GM23338 (cell line): ENCODE measurements around the gene HOXD9. TPM values are rescaled to one million over a fixed set of nuclear protein-coding genes. Genes with fewer than 3 reads are reported as not detected.

Experiments used
- ATAC-seq: fragments of 200-7000 bp; cut with Tn5 transposase; 3 replicates; pipeline ENCODE4 v1.9.1; 2020
- DNase-seq: peaks from one replicate; pipeline ENCODE4 v3.0.0-alpha.2; 2015; ENCODE audit warnings: low spot score
- H2AFZ ChIP-seq: fragments of 200-600 bp; sonication (generic); 2 replicates; pipeline ENCODE4 v1.8.0; 2016; ENCODE audit warnings: antibody characterized with exemption, mild to moderate bottlenecking, moderate library complexity
- H3F3A ChIP-seq: fragments of 200-600 bp; sonication (generic); replicated peaks from 2 replicates; pipeline ENCODE4 v1.8.0; 2017; ENCODE audit warnings: antibody characterized with exemption, mixed run types, low read depth
- H3K27ac ChIP-seq: fragments of 200-600 bp; sonication (generic); 2 replicates; pipeline ENCODE4 v1.6.1; 2016; ENCODE audit warnings: low read depth
- H3K27me3 ChIP-seq: fragments of 200-600 bp; sonication (generic); 2 replicates; pipeline ENCODE4 v1.8.0; 2016; ENCODE audit warnings: mild to moderate bottlenecking, mixed run types, moderate library complexity; ENCODE audit not compliant: insufficient read depth
- H3K36me3 ChIP-seq: fragments of 200-600 bp; sonication (generic); 2 replicates; pipeline ENCODE4 v1.8.0; 2016; ENCODE audit warnings: mild to moderate bottlenecking; ENCODE audit not compliant: insufficient read depth
- H3K4me1 ChIP-seq: fragments of 200-600 bp; sonication (generic); 2 replicates; pipeline ENCODE4 v1.8.0; 2016; ENCODE audit warnings: mild to moderate bottlenecking, moderate library complexity; ENCODE audit not compliant: insufficient read depth
- H3K4me2 ChIP-seq: fragments of 200-600 bp; sonication (generic); 2 replicates; pipeline ENCODE4 v1.7.1; 2017; ENCODE audit warnings: mixed run types
- H3K4me3 ChIP-seq: fragments of 200-600 bp; sonication (generic); 2 replicates; pipeline ENCODE4 v1.6.1; 2016; ENCODE audit warnings: mixed run types
- H3K79me2 ChIP-seq: fragments of 200-600 bp; sonication (generic); replicated peaks from 2 replicates; pipeline ENCODE4 v1.8.0; 2017; ENCODE audit warnings: mild to moderate bottlenecking; ENCODE audit not compliant: insufficient read depth
- H3K9me2 ChIP-seq: fragments of 200-600 bp; sonication (generic); 2 replicates; pipeline ENCODE4 v1.8.0; 2017; ENCODE audit not compliant: insufficient read depth
- H4K20me1 ChIP-seq: fragments of 200-600 bp; sonication (generic); replicated peaks from 2 replicates; pipeline ENCODE4 v1.8.0; 2017; ENCODE audit warnings: mild to moderate bottlenecking; ENCODE audit not compliant: insufficient read depth
- H3K27ac Mint-ChIP-seq: 2 replicates; pipeline ENCODE4 v1.8.0; 2020; ENCODE audit warnings: inconsistent platforms, mild to moderate bottlenecking, moderate library complexity, mixed read lengths
- H3K27me3 Mint-ChIP-seq: 3 replicates; pipeline ENCODE4 v1.8.0; 2022; ENCODE audit warnings: low read depth, mild to moderate bottlenecking, moderate library complexity, mixed read lengths, inconsistent platforms; ENCODE audit not compliant: insufficient read depth, poor library complexity
- H3K36me3 Mint-ChIP-seq: 3 replicates; pipeline ENCODE4 v1.8.0; 2021; ENCODE audit warnings: low read depth, mild to moderate bottlenecking, inconsistent platforms, moderate library complexity, mixed read lengths
- H3K4me1 Mint-ChIP-seq: 3 replicates; pipeline ENCODE4 v1.8.0; 2020; ENCODE audit warnings: mild to moderate bottlenecking, inconsistent platforms, mixed read lengths
- H3K4me3 Mint-ChIP-seq: 3 replicates; pipeline ENCODE4 v1.8.0; 2021; ENCODE audit warnings: moderate library complexity, mild to moderate bottlenecking, inconsistent platforms, mixed read lengths
- H3K9me3 Mint-ChIP-seq: 3 replicates; pipeline ENCODE4 v1.8.0; 2020; ENCODE audit warnings: moderate library complexity, mild to moderate bottlenecking, inconsistent platforms, mixed read lengths
- CREB1 ChIP-seq: fragments of 250-450 bp; sonication (Bioruptor Pico); IDR thresholded peaks from 2 replicates; pipeline ENCODE4 v1.5.0; 2020; ENCODE audit warnings: low read depth, mild to moderate bottlenecking, moderate library complexity
- EZH2 ChIP-seq: fragments of 200-600 bp; sonication (generic); IDR thresholded peaks from one replicate; pipeline ENCODE4 v1.8.0; 2017; ENCODE audit warnings: antibody characterized with exemption, mild to moderate bottlenecking, low read depth; ENCODE audit not compliant: unreplicated experiment
- EZH2phosphoT487 ChIP-seq: fragments of 200-600 bp; sonication (generic); IDR thresholded peaks from one replicate; pipeline ENCODE4 v1.8.1; 2018; ENCODE audit warnings: antibody characterized with exemption; ENCODE audit not compliant: unreplicated experiment
- JUNB ChIP-seq: IDR thresholded peaks from one replicate; pipeline ENCODE4 v1.6.1; 2016; ENCODE audit warnings: antibody characterized with exemption; ENCODE audit not compliant: unreplicated experiment
- NANOG ChIP-seq: IDR thresholded peaks from 2 replicates; pipeline ENCODE4 v1.6.1; 2016; ENCODE audit warnings: antibody characterized with exemption, borderline replicate concordance
- POLR2AphosphoS5 ChIP-seq: IDR thresholded peaks from 2 replicates; pipeline ENCODE4 v1.6.1; 2016; ENCODE audit warnings: antibody characterized with exemption, low read depth
- REST ChIP-seq: IDR thresholded peaks from one replicate; pipeline ENCODE4 v1.6.1; 2018; ENCODE audit warnings: antibody characterized with exemption; ENCODE audit not compliant: unreplicated experiment
- STAT1 ChIP-seq: IDR thresholded peaks from one replicate; pipeline ENCODE4 v1.6.1; 2016; ENCODE audit warnings: antibody characterized with exemption; ENCODE audit not compliant: unreplicated experiment
- ZNF114 ChIP-seq: fragments of 250-450 bp; sonication (Bioruptor Pico); IDR thresholded peaks from 2 replicates; pipeline ENCODE4 v1.5.0; 2020; ENCODE audit warnings: mild to moderate bottlenecking, moderate library complexity
- ZNF331 ChIP-seq: fragments of 250-450 bp; sonication (Bioruptor Pico); IDR thresholded peaks from 2 replicates; pipeline ENCODE4 v1.5.0; 2020; ENCODE audit warnings: low read depth, mild to moderate bottlenecking, moderate library complexity
- polyA plus RNA-seq: library from polyadenylated mRNA; unstranded; fragments of >200 nt; fragmentation: Nextera tagmentation; extraction: Ambion mirVana; gene quantifications from 2 replicates; pipeline ENCODE4 v1.2.1, GENCODE V29; 2016
- total RNA-seq: library from RNA; depleted of rRNA; stranded (reverse); fragments of >200 nt; shearing (Covaris generic); gene quantifications from 2 replicates; pipeline ENCODE4 v1.2.3, GENCODE V29; 2014
- TF ChIP-seq, protein P1 (sequence below): IDR thresholded peaks from 2 replicates; pipeline ENCODE4 v1.6.1; 2016; ENCODE audit warnings: antibody characterized with exemption
- TF ChIP-seq, protein P2 (sequence below): fragments of 250-450 bp; sonication (Bioruptor Pico); IDR thresholded peaks from 2 replicates; pipeline ENCODE4 v1.5.0; 2020; ENCODE audit warnings: mild to moderate bottlenecking, moderate library complexity
- TF ChIP-seq, protein P3 (sequence below), 2 experiments: fragments of 200-600 bp in 1 of 2; sonication (generic) in 1 of 2; conservative IDR thresholded peaks; 2 replicates each; pipeline versions ENCODE4 v1.5.1 to v1.6.1; 2016 to 2017; ENCODE audit warnings: antibody characterized with exemption in 2 of 2, low read depth in 2 of 2, mild to moderate bottlenecking in 2 of 2, moderate library complexity in 1 of 2

Gene HOXD9
- total and polyA plus RNA-seq, 2 experiments from 2014 or later: not detected

DNA sequence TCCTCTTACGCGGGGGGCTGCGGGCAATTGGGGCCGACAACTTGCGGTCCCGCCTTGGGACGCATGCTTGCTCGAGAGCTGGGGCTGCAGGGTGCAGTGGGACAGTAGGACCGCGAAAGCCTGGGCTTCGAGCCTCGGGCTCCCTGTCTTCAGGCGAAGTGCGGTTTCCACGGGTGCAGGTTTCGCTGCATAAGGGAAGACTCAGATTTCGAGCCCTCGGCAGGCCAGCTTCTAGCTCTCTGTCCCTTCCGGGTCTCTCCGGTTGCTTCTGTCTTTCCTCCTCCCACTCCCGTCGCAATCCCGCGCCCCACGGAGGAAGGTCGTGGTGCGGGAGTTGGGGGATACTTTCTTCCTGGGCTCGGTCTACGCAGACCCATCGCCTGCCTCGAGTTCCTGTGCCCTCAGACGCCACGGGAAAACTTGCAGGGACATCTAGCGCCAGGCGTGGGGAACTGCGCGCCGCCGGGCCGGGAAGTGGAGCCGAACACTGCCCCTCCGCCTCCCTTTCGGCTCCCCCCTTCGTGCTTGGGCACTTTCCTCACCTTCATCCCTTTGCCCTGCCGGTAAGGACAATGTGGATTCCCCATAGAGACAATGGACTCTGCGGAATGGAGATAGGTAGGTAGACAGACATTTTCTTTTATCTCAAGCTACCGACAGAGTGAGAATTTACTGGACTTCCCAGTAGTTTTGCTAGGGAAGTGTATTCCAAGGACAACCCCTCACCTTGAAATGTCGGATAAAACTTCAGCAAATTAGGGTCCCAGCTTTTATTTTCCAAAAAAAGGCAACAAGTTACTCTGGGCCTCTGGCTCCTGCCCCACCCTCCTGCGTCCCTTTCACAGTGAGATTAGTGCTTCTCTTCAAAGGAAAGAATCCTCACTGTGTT is 34.2 kb upstream of the HOXD9 start:
- Histone ChIP-seq H3K4me2 (peak overlapping the region; percentile 81), H3K27ac (no peak overlapping the region), H3K27me3 (peaks cover 99% of the 10 kb centered on the region), H3F3A (peaks cover 46% of the 10 kb centered on the region), H4K20me1 (peaks cover 45% of the 10 kb centered on the region), H2AFZ (no peak overlapping the region; the same call in 1 of the 2 replicates), H3K4me3 (peak overlapping the region; percentile 50), H3K4me1 (peaks cover 42% of the 10 kb centered on the region), H3K9me2 (no peaks in the 10 kb centered on the region), H3K36me3 (no peaks in the 10 kb centered on the region), H3K79me2 (no peaks in the 10 kb centered on the region)
- peaks cover 95% of the 10 kb centered on the region for H3K27me3 Mint-ChIP-seq
- no peaks in the 10 kb centered on the region for H3K36me3 Mint-ChIP-seq
- ATAC-seq (peak; percentile 44), DNase-seq (peak; percentile 88)
- TF ChIP-seq, protein P1, sequence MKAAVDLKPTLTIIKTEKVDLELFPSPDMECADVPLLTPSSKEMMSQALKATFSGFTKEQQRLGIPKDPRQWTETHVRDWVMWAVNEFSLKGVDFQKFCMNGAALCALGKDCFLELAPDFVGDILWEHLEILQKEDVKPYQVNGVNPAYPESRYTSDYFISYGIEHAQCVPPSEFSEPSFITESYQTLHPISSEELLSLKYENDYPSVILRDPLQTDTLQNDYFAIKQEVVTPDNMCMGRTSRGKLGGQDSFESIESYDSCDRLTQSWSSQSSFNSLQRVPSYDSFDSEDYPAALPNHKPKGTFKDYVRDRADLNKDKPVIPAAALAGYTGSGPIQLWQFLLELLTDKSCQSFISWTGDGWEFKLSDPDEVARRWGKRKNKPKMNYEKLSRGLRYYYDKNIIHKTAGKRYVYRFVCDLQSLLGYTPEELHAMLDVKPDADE: no peak
- TF ChIP-seq ZNF331 (CRISPR knock-in tag): no peak
- peak; percentile 82 for TF ChIP-seq EZH2
- TF ChIP-seq NANOG: no peak
- no peak for TF ChIP-seq STAT1
- no peak for TF ChIP-seq REST
- TF ChIP-seq ZNF114: no peak
- TF ChIP-seq JUNB: no peak
- TF ChIP-seq, protein P2, sequence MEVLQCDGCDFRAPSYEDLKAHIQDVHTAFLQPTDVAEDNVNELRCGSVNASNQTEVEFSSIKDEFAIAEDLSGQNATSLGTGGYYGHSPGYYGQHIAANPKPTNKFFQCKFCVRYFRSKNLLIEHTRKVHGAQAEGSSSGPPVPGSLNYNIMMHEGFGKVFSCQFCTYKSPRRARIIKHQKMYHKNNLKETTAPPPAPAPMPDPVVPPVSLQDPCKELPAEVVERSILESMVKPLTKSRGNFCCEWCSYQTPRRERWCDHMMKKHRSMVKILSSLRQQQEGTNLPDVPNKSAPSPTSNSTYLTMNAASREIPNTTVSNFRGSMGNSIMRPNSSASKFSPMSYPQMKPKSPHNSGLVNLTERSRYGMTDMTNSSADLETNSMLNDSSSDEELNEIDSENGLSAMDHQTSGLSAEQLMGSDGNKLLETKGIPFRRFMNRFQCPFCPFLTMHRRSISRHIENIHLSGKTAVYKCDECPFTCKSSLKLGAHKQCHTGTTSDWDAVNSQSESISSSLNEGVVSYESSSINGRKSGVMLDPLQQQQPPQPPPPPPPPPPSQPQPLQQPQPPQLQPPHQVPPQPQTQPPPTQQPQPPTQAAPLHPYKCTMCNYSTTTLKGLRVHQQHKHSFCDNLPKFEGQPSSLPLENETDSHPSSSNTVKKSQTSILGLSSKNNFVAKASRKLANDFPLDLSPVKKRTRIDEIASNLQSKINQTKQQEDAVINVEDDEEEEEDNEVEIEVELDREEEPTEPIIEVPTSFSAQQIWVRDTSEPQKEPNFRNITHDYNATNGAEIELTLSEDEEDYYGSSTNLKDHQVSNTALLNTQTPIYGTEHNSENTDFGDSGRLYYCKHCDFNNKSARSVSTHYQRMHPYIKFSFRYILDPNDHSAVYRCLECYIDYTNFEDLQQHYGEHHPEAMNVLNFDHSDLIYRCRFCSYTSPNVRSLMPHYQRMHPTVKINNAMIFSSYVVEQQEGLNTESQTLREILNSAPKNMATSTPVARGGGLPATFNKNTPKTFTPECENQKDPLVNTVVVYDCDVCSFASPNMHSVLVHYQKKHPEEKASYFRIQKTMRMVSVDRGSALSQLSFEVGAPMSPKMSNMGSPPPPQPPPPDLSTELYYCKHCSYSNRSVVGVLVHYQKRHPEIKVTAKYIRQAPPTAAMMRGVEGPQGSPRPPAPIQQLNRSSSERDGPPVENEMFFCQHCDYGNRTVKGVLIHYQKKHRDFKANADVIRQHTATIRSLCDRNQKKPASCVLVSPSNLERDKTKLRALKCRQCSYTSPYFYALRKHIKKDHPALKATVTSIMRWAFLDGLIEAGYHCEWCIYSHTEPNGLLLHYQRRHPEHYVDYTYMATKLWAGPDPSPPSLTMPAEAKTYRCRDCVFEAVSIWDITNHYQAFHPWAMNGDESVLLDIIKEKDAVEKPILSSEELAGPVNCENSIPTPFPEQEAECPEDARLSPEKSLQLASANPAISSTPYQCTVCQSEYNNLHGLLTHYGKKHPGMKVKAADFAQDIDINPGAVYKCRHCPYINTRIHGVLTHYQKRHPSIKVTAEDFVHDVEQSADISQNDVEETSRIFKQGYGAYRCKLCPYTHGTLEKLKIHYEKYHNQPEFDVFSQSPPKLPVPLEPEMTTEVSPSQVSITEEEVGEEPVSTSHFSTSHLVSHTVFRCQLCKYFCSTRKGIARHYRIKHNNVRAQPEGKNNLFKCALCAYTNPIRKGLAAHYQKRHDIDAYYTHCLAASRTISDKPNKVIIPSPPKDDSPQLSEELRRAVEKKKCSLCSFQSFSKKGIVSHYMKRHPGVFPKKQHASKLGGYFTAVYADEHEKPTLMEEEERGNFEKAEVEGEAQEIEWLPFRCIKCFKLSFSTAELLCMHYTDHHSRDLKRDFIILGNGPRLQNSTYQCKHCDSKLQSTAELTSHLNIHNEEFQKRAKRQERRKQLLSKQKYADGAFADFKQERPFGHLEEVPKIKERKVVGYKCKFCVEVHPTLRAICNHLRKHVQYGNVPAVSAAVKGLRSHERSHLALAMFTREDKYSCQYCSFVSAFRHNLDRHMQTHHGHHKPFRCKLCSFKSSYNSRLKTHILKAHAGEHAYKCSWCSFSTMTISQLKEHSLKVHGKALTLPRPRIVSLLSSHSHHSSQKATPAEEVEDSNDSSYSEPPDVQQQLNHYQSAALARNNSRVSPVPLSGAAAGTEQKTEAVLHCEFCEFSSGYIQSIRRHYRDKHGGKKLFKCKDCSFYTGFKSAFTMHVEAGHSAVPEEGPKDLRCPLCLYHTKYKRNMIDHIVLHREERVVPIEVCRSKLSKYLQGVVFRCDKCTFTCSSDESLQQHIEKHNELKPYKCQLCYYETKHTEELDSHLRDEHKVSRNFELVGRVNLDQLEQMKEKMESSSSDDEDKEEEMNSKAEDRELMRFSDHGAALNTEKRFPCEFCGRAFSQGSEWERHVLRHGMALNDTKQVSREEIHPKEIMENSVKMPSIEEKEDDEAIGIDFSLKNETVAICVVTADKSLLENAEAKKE (CRISPR knock-in tag): no peak
- peak; percentile 46 for TF ChIP-seq EZH2phosphoT487
- TF ChIP-seq POLR2AphosphoS5: no peak
- TF ChIP-seq CREB1: no peak
- TF ChIP-seq, protein P3, sequence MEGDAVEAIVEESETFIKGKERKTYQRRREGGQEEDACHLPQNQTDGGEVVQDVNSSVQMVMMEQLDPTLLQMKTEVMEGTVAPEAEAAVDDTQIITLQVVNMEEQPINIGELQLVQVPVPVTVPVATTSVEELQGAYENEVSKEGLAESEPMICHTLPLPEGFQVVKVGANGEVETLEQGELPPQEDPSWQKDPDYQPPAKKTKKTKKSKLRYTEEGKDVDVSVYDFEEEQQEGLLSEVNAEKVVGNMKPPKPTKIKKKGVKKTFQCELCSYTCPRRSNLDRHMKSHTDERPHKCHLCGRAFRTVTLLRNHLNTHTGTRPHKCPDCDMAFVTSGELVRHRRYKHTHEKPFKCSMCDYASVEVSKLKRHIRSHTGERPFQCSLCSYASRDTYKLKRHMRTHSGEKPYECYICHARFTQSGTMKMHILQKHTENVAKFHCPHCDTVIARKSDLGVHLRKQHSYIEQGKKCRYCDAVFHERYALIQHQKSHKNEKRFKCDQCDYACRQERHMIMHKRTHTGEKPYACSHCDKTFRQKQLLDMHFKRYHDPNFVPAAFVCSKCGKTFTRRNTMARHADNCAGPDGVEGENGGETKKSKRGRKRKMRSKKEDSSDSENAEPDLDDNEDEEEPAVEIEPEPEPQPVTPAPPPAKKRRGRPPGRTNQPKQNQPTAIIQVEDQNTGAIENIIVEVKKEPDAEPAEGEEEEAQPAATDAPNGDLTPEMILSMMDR (conservative IDR thresholded peaks at IDR 0.05; ENCODE audit: low read depth in 2 of 2): peak; percentile 59 to 66
- peaks cover 7% of the 10 kb centered on the region; the same call in 2 of the 3 replicates for H3K9me3 Mint-ChIP-seq
- no peak overlapping the region for H3K27ac Mint-ChIP-seq
- peak overlapping the region; percentile 70 for H3K4me3 Mint-ChIP-seq
- peaks cover 33% of the 10 kb centered on the region for H3K4me1 Mint-ChIP-seq
